Lung (tissue), 12 donors: ENCODE data around the gene CARD9. TPM values are rescaled to one million over a fixed set of nuclear protein-coding genes. Genes with fewer than 3 reads are reported as not detected.
A peak's percentile ranks its signal among the peaks of the same experiment; 100 is the strongest.

ENCODE experiments used
- ATAC-seq: fragments of 200-7000 bp; cut with Tn5 transposase; one replicate; pipeline ENCODE4 v1.9.1; 2020; ENCODE audit warnings: moderate number of reproducible peaks; ENCODE audit not compliant: insufficient read depth, low FRiP score
- DNase-seq, 3 donors: peaks; one replicate each; pipeline ENCODE4 v3.0.0-alpha.2; 2013 to 2017
- H3K27ac ChIP-seq, 2 donors: one replicate each; pipeline ENCODE4 v1.5.1; 2013; ENCODE audit warnings: mild to moderate bottlenecking in 2 of 2, moderate library complexity in 2 of 2, control low read depth in 1 of 2, inconsistent platforms in 1 of 2, low read depth in 1 of 2, low read length in 1 of 2
- H3K27me3 ChIP-seq, 3 donors: one replicate each; pipeline ENCODE4 v1.5.1; 2013; ENCODE audit warnings: low read length in 2 of 3; ENCODE audit not compliant: control insufficient read depth in 3 of 3, insufficient read depth in 3 of 3
- H3K36me3 ChIP-seq, 4 donors: one replicate each; pipeline ENCODE4 v1.5.1; 2013; ENCODE audit warnings: low read length in 4 of 4, mild to moderate bottlenecking in 1 of 4, moderate library complexity in 1 of 4; ENCODE audit not compliant: control insufficient read depth in 4 of 4, insufficient read depth in 4 of 4
- H3K4me1 ChIP-seq, 5 donors: one replicate each; pipeline ENCODE4 v1.5.1; 2013; ENCODE audit warnings: low read length in 5 of 5, mild to moderate bottlenecking in 2 of 5, moderate library complexity in 1 of 5; ENCODE audit not compliant: control insufficient read depth in 5 of 5, insufficient read depth in 5 of 5
- H3K4me3 ChIP-seq: one replicate; pipeline ENCODE4 v1.5.1; 2013; ENCODE audit warnings: mild to moderate bottlenecking, control low read depth, moderate library complexity
- H3K9ac ChIP-seq, 2 donors: one replicate each; pipeline ENCODE4 v1.5.1; 2013; ENCODE audit warnings: low read length in 2 of 2, control low read depth in 1 of 2; ENCODE audit not compliant: insufficient read depth in 1 of 2
- H3K9me3 ChIP-seq, 4 donors: one replicate each; pipeline ENCODE4 v1.5.1; 2013; ENCODE audit warnings: low read length in 3 of 4, mild to moderate bottlenecking in 1 of 4, moderate library complexity in 1 of 4; ENCODE audit not compliant: control insufficient read depth in 4 of 4, insufficient read depth in 3 of 4
- WGBS, 2 donors: extraction: QIAGEN DNeasy Blood & Tissue Kit; methylation state at CpG; one replicate each; pipeline ENCODE4 v1.1.7; 2013; 5-methylcytosine and 5-hydroxymethylcytosine counted together
- polyA plus RNA-seq, 2 donors: library from polyadenylated mRNA; stranded (reverse); fragments of 200-250 nt; gene quantifications; one replicate each; pipeline ENCODE4 v1.2.1, GENCODE V29; 2013
- total RNA-seq, 2 donors: library from RNA; depleted of rRNA in 1 of 2; stranded (reverse); fragments of >200 nt in 1 of 2; gene quantifications; one replicate each; pipeline ENCODE4 v1.2.1, GENCODE V29; 2014 to 2021
- TF ChIP-seq, protein P1 (sequence below): IDR thresholded peaks from 2 replicates; pipeline ENCODE4 v1.5.1; 2012; ENCODE audit warnings: mild to moderate bottlenecking; ENCODE audit errors: control extremely low read depth, extremely low read depth
- donor health status: control.
- donor health status: control.
- donor health status: Bipolar disorder and iron deficiency.
- donor health status: healthy.
- donor health status: DM: yes; HTN: yes; CAD: no.

The CARD9 gene
- total and polyA plus RNA-seq, 4 donors = 3.8 to 16.0 (median 11.5) TPM

DNA sequence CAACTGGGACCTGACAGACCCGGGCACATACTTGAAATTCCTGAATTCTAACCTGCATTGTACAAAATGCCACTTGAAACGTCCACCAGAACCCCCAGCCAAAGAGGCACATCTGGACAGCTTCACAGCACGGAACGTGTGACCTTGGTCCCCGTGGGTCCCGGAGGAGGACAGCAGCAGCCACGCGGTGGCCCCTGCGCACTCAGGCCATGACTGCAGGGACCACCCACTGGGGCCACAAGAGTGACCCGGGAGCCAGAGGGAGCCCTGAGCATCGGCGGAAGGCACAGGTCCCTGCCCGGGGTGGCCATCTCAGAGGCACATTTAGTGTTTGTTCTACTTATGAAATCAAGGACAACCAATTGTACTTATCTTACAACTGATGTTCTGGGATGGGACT lies 28.6 kb upstream of the CARD9 start:
- Histone ChIP-seq H3K27ac (no peak overlapping the region), H3K9ac (no peak overlapping the region), H3K4me1 (peaks cover 0 to 15% (median 8%) of the 10 kb centered on the region in 5 donors), H3K4me3 (no peak overlapping the region), H3K9me3 (no peaks in the 10 kb centered on the region), H3K27me3 (no peaks in the 10 kb centered on the region), H3K36me3 (peaks cover 0 to 27% (median 6%) of the 10 kb centered on the region in 4 donors)
- 78 to 89% methylated on average over 13 of the region's 13 CpGs for WGBS, 2 donors
- no peak for ATAC-seq
- TF ChIP-seq, protein P1, sequence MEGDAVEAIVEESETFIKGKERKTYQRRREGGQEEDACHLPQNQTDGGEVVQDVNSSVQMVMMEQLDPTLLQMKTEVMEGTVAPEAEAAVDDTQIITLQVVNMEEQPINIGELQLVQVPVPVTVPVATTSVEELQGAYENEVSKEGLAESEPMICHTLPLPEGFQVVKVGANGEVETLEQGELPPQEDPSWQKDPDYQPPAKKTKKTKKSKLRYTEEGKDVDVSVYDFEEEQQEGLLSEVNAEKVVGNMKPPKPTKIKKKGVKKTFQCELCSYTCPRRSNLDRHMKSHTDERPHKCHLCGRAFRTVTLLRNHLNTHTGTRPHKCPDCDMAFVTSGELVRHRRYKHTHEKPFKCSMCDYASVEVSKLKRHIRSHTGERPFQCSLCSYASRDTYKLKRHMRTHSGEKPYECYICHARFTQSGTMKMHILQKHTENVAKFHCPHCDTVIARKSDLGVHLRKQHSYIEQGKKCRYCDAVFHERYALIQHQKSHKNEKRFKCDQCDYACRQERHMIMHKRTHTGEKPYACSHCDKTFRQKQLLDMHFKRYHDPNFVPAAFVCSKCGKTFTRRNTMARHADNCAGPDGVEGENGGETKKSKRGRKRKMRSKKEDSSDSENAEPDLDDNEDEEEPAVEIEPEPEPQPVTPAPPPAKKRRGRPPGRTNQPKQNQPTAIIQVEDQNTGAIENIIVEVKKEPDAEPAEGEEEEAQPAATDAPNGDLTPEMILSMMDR = no peak
- no peak for DNase-seq

DNA sequence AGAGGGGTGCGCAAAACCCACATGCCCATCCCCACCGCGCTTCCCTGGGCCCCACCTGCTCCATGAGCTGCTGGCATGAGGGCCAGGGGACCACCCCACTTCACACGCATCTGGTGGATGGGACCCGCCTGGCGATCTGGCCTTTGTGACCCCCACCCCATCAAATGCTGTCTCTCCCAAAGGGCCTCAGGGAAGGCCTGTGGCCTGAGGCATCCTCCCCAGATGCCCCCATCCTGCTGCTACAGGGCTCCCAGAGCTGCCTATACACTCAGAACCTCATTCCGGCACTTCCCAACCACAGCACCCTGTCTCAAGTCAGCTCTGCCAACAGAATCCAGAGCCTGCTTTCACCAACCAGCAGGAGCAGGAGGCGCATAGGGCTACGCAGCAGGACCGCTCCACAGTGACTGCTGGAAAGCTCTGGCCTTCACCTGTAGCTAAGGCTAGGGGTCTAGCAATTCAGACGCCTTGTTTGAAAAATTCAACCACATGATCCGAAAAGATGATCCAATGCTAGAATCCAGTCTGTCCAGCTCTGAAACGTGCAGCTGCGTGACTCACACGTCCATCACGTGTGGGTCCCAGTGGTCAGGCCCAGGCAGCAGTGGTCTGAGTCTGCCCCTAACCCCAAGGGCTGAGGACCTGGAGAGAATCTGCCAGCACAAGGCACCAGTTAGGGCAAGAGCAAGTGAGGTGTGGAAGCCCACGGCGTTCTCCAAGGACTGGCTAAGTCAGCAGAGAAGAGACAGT lies 27.9 kb upstream of the CARD9 start:
- TF ChIP-seq, protein P1 = no peak
- Histone ChIP-seq H3K36me3 (peaks cover 0 to 29% (median 8%) of the 10 kb centered on the region in 4 donors), H3K9me3 (no peaks in the 10 kb centered on the region), H3K4me1 (peaks cover 0 to 15% (median 8%) of the 10 kb centered on the region in 5 donors), H3K27me3 (no peaks in the 10 kb centered on the region), H3K9ac (no peak overlapping the region), H3K27ac (no peak overlapping the region), H3K4me3 (no peak overlapping the region)
- WGBS, 2 donors = 94 to 97% methylated on average over 18 of the region's 18 CpGs
- ATAC-seq (no peak), DNase-seq (no peak)

DNA sequence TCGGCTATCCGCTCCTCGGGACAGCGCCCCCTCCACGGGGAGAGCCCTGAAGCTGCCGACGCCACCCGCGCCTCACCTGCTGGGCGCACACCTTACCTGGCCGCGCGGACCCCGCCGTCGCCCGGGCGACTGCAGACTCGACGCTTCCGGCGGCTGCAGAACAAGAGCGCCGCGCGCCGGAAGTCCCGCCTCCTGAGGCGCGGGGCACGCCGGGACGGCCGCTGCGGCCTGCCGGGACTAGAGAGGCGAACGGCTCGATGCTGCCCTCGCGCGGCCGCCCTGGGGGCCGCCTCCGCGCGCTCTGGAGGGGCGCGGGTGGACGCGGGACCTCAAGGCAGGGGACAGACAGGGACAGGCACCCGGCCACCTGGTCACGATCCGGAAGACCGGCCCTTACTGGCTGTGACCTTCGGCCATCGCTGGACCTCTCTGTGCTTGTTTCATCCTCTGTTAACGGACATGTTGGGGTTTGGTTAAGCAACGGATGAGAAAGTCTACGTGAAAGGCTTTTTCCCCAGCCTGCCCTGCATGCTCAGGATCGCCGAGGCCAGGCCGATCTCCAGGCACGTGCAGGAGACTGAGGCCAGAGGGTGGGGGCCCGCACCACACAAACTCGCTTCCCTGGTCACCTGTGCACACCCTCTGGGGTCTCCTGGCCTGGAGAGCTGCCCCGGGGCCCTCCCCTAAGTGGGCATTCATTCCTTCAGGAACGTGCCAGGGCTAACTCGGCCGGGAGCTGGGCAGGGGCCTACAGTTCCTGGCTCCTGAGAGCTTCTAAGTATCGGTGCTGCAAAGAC lies 26.8 kb upstream of the CARD9 start, which contains the start of gene SNAPC4:
Gene SNAPC4, minus strand, starts transcription at position 133 of the 797 bp plus-strand sequence. CDS start 1,742 bp downstream, outside the sequence.
- Histone ChIP-seq H3K4me3 (peak within 1 kb of the TSS; percentile 93), H3K4me1 (peaks cover 0 to 15% (median 8%) of the 10 kb centered on the region in 5 donors), H3K9ac (peak within 1 kb of the TSS; percentile 61 to 71), H3K9me3 (no peaks in the 10 kb centered on the region), H3K27ac (peak within 1 kb of the TSS; percentile 54 to 57), H3K36me3 (peaks cover 0 to 35% (median 7%) of the 10 kb centered on the region in 4 donors), H3K27me3 (no peaks in the 10 kb centered on the region)
- 6 to 9% methylated on average over 64 to 71 of the region's 71 CpGs for WGBS, 2 donors
- ATAC-seq = peak; percentile 96
- peak; percentile 88 to 93 (median 91) for DNase-seq
- TF ChIP-seq, protein P1 = peak; percentile 90
